Fibroblast of lung (primary cell): ENCODE data around the gene SEMA5B.

Source experiments
- CTCF ChIP-seq, 2 donors: IDR thresholded peaks in 1 of 2; conservative IDR thresholded peaks in 1 of 2; 1 replicate in 1 of 2; 2 replicates in 1 of 2; pipeline ENCODE4 v1.5.1; 2011 to 2012; ENCODE audit warnings: low read length in 2 of 2, control low read depth in 1 of 2, inconsistent platforms in 1 of 2, low read depth in 1 of 2, mild to moderate bottlenecking in 1 of 2
- EZH2 ChIP-seq: IDR thresholded peaks from 2 replicates; pipeline ENCODE4 v1.5.1; 2012; ENCODE audit warnings: low read length, control low read depth, mild to moderate bottlenecking; ENCODE audit errors: missing control alignments

GRCh38 chr3:122916580-122916979 is 111.0 kb downstream of the SEMA5B start:
- TF ChIP-seq CTCF (conservative IDR thresholded peaks at IDR 0.05 in 1 of 2, IDR thresholded peaks at IDR 0.05 in 1 of 2; ENCODE audit: low read depth in 1 of 2, low read length in 2 of 2) (no peak), EZH2 (no peak)
